Activated T-cell treated with anti-CD3 and anti-CD28 coated beads for 1 hour (primary cell): Measurements from ENCODE around the gene VRTN.
"Not testable (repeated sequence)": the region's sequence is repeated elsewhere in the genome, so short reads cannot be mapped to it uniquely, and the experiment has no call there.

Experiments used
- DNase-seq: peaks from one replicate; pipeline ENCODE4 v3.0.0-alpha.2; 2020; ENCODE audit warnings: low read depth

Gene VRTN

GRCh38 chr14:74348735-74349463, 628 bp downstream of the VRTN start:
- no peak for DNase-seq

GRCh38 chr14:74349757-74350156, 1.5 kb downstream of the VRTN start:
- no peak for DNase-seq

DNA sequence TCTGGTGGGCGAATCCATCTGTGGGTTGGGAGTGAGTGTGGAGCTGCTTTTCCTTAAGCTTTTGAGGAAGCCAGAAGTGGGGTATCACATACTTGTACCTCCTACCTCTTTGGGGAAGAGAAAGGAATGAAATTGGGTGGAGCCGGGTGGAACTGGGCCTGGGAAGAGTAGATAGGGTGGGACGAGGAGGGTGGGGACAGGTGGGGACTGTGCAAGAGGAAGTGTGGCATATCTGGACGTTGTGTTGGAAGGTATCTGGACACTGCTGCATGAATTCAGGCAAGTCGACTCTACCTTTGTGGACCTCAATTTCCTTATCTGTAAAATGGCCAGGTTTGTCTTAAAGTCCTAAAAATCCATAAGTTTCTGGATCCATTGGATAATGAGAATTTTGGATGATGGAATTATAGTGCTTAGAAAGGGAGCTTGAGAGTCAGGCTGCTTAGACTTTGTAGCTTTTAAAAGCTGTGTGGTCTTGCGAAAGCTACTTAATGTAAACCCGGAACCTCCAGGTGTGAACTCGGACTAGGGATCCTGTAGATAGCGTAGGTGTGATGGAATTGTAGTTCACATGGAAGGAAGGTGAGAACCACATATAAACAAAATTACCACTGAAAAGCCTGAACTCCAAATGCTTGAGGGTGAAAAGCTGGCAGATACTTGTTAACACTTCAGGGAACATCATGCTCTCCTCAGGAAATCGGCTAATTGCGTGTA, 2.1 kb downstream of the VRTN start:
- no peak for DNase-seq

GRCh38 chr14:74350928-74351323, 2.7 kb downstream of the VRTN start:
- no peak for DNase-seq

DNA sequence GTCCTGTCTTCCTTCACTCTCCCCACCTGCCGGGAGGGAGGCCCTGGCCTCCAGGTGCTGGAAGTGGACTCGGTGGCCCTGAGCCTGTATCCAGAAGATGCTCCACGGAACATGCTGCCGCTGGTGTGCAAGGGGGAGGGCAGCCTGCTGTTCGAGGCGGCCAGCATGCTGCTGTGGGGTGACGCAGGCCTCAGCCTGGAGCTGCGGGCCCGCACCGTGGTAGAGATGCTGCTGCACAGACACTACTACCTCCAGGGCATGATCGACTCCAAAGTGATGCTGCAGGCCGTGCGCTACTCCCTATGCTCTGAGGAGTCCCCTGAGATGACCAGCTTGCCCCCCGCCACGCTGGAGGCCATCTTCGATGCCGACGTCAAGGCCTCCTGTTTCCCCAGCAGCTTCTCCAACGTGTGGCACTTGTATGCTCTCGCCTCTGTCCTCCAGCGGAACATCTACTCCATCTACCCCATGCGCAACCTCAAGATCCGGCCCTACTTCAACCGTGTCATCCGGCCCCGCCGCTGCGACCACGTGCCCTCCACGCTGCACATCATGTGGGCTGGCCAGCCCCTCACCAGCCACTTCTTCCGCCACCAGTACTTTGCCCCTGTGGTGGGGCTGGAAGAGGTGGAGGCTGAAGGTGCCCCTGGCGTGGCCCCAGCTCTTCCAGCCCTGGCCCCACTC, 8.8 kb downstream of the VRTN start:
- no peak for DNase-seq

- no peak for DNase-seq
These were observed 9.3 kb downstream of the VRTN start for GRCh38 chr14:74357585-74357984.

DNA sequence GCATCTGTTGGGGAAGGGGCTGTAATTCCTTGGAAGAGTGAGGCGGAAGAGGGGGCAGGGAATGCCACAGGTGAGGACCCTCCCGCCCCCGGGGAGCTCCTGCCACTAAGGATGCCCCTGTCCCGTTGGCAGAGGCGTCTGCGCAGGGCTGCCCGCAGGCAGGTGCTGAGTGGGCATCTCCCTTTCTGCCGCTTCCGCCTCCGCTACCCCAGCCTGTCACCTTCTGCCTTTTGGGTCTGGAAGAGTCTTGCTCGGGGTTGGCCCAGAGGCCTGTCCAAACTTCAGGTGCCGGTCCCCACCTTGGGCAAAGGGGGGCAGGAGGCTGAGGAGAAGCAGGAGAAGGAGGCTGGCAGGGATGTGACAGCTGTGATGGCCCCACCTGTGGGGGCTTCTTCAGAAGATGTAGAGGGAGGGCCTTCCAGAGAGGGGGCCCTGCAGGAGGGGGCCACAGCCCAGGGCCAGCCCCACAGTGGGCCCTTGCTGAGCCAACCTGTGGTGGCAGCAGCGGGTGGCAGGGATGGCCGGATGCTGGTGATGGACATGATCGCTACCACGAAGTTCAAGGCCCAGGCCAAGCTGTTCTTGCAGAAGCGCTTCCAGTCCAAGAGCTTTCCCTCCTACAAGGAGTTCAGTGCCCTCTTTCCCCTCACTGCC, 10.0 kb downstream of the VRTN start:
- DNase-seq = no peak

DNA sequence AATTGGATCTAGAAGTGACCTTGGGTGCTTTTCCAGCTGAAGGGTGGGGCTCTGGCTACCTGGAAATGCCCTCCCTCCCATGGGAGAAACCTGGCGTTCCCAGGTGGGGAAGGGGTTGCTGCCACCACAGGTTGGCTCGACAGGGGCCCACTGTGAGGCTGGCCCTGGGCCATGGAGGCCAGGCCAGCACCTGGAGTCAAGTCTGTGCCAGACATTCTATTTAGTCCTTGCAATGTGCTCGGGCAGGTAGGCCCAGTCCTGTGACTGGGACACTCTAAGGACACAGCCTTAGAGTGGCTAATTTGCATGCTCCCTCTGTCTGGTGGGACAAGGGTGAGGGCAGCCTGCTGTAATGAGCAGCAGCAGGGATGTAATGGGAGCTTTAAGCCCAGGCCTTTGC, 11.9 kb downstream of the VRTN start:
- no peak for DNase-seq

DNA sequence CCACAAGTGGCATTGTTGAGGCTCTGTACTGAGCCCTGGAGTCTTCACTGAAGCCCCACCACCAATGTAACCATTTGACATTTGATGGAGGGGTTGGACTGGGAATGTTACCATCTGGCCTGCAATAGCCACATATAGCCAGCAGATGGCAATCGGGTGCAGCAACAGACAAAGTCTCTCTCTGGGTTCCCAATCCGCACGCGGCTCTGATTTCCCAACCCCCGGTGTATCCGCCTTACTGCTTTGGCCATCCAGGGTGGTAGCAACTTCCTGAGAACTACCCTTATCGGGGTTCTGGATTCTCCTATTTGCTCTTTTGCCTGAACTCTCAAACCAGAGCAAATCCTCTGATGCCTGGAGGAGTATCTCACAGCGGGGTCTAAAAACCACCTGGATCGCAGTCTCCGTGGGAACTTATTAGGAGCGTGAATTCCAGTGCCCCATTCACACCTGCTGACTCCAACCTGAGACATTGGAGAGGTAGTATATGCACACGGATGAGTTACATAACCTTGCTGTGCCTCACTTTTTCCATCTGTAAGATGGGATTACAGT, 14.2 kb downstream of the VRTN start:
- DNase-seq = peak; percentile 49

GRCh38 chr14:74364271-74364880, 16.1 kb downstream of the VRTN start:
- DNase-seq = no peak

GRCh38 chr14:74368026-74368425, 19.8 kb downstream of the VRTN start:
- DNase-seq = no peak

- DNase-seq = no peak
These were observed 20.2 kb downstream of the VRTN start for GRCh38 chr14:74368441-74368840.

DNA sequence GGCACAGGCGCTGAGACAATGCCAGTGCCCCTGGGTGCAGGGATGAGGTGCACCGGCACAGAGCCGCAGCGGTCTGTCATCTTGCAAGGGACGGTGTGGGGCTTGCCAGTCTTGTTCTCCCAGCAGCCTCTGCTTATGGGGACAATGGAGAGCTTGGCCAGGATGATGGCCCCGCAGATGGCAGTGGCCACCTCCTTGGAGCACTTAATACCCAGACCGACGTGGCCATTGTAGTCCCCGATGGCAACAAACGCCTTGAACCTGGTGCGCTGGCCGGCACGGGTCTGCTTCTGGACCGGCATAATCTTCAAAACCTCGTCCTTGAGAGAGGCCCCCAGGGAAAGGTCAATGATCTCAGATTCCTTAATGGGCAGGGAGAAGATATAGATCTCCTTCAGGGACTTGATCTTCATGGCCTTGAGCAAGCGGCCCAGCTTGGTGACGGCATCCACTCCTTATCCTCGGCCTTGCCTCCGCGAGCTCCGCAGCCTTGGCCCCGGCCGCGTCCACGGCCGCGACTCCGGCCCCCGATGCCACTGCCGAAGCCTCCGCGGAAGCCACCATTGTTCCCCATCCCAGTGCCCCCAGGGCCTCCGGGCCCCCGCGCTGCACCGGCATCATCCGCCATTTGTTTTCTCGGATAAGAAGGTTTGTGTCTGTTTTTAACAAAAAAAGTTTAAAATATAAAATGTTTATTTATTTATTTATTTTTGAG, 29.9 kb downstream of the VRTN start:
- DNase-seq = no peak

DNA sequence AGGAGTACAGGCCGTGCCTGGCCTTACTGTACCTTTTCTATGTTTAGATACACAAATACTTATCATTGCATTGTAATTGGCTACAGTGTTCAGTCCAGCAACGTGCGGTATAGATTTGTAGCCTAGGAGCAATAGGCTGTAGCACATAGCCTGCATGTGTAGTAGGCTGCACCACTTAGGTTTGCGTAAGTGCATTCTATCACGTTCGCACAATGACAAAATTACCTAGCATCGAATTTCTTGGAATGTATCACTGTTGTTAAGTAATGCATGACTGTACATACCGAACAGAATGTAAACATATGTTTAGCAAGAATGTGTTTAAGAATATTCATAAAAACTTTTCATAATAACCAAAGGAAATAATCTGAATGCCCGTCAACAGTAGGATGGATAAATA, 31.9 kb downstream of the VRTN start:
- DNase-seq = no peak

- no peak for DNase-seq
These were observed 32.6 kb downstream of the VRTN start for GRCh38 chr14:74380845-74381244.

DNA sequence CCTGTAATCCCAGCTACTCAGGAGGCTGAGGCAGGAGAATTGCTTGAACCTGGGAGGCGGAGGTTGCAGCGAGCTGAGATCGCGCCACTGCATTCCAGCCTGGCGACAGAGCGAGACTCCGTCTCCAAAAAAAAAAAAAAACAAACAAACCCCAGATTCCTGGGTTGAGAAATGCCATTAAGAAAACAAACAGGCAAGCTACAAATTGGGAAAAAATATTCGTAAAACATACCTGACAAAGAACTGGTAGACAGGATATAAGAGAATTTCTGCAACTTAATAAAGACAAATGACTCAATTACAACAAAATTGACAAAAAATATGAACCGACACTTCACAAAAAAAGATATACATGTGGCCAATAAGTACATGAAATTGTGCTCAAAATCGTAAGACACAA, 33.3 kb downstream of the VRTN start:
- DNase-seq = not testable (repeated sequence)

GRCh38 chr14:74382231-74382630, 34.0 kb downstream of the VRTN start:
- no peak for DNase-seq

DNA sequence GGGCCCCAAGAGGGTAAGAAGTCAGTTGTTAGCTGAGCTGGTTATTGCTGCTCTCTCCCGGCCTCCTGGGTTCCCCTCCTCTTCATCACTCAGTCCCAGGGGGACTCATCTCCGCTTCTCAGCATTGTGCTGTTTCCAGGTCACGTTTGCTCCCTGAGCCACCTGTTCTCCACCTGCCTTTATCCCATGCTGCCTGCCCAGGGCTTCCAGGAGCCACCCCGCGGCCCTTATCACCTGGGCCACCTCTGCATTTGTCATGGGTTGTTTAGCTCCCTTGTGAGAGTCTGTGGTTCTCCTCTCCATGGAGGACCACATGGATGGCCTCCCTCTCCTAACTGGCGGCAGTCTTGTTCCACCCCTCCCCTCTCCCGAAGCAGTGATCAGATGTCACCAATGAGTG, 41.7 kb downstream of the VRTN start:
- DNase-seq = no peak

DNA sequence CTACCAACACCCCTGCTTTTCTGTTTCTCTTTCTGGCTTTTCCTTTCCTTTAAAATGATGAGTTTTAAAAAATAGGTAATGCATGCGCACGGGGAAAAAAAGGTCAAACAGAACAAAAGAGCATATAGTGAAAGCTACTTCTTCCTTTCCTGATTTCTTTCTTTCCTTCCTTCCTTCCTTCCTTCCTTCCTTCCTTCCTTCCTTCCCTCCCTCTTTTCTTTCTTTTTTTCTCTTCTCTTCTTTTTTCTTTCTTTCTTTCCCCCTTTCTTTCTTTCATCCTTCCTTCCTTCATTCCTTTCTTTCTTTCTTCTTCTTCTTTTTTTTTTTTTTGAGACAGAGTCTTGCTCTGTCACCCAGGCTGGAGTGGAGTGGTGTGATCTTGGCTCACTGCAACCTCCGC, 42.2 kb downstream of the VRTN start:
- not testable (repeated sequence) for DNase-seq

DNA sequence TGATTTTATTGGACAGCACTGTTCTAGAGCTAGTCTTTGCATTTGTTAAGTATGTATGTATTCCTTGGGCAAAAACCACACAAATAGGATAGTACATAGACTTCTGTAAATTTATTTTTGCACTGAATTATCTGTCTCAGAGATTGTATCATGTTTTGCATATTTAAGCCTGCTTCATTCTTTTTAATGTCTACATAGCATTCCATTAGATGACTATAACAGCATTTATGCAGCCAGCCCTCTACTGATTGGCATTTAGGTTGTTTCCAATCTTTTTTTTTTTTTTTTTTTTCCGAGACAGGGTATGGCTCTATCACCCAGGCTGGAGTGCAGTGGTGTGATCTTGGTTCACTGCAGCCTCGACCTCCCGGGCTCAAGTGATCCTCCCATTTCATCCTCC, 43.2 kb downstream of the VRTN start:
- DNase-seq = no peak
